H9 (cell line): ENCODE measurements around the gene STK32B. TPM values are rescaled to one million over a fixed set of nuclear protein-coding genes. Genes with fewer than 3 reads are reported as not detected.

Experiments used
- DNase-seq: peaks from one replicate; pipeline ENCODE4 v3.0.0-alpha.2; 2017
- H2AFZ ChIP-seq: one replicate; pipeline ENCODE4 v1.6.1; 2013; ENCODE audit warnings: mild to moderate bottlenecking, low read length, control low read depth, moderate library complexity
- H2AK5ac ChIP-seq: 2 replicates; pipeline ENCODE4 v1.6.1; 2013; ENCODE audit warnings: low read length, control low read depth, mixed read lengths; ENCODE audit not compliant: insufficient read length
- H2BK120ac ChIP-seq: one replicate; pipeline ENCODE4 v1.6.1; 2013; ENCODE audit warnings: low read depth, mild to moderate bottlenecking, low read length, control low read depth, inconsistent platforms; ENCODE audit not compliant: poor library complexity, severe bottlenecking
- H2BK12ac ChIP-seq: 2 replicates; pipeline ENCODE4 v1.6.1; 2013; ENCODE audit warnings: low read length, control low read depth, mixed read lengths, low read depth; ENCODE audit not compliant: insufficient read length
- H2BK15ac ChIP-seq: 2 replicates; pipeline ENCODE4 v1.6.1; 2013; ENCODE audit warnings: low read depth, low read length, control low read depth
- H2BK20ac ChIP-seq: one replicate; pipeline ENCODE4 v1.6.1; 2013; ENCODE audit warnings: low read depth, mild to moderate bottlenecking, low read length, control low read depth, inconsistent platforms; ENCODE audit not compliant: poor library complexity, severe bottlenecking
- H2BK5ac ChIP-seq: 2 replicates; pipeline ENCODE4 v1.6.1; 2013; ENCODE audit warnings: low read length, control low read depth, mixed read lengths; ENCODE audit not compliant: insufficient read length
- H3K14ac ChIP-seq: 2 replicates; pipeline ENCODE4 v1.6.1; 2013; ENCODE audit warnings: low read length, control low read depth; ENCODE audit not compliant: insufficient read depth
- H3K18ac ChIP-seq: 2 replicates; pipeline ENCODE4 v1.6.1; 2013; ENCODE audit warnings: low read depth, mild to moderate bottlenecking, mixed read lengths, low read length, control low read depth; ENCODE audit not compliant: insufficient read length
- H3K23ac ChIP-seq: 2 replicates; pipeline ENCODE4 v1.6.1; 2013; ENCODE audit warnings: low read length, control low read depth, mixed read lengths, low read depth; ENCODE audit not compliant: insufficient read length
- H3K23me2 ChIP-seq: 2 replicates; pipeline ENCODE4 v1.6.1; 2013; ENCODE audit warnings: low read depth, mild to moderate bottlenecking, mixed read lengths, low read length, control low read depth; ENCODE audit not compliant: insufficient read length, poor library complexity, severe bottlenecking
- H3K27ac ChIP-seq: 2 replicates; pipeline ENCODE4 v1.5.1; 2013; ENCODE audit warnings: low read length, control low read depth, mixed read lengths, low read depth; ENCODE audit not compliant: insufficient read length
- H3K27me3 ChIP-seq: 2 replicates; pipeline ENCODE4 v1.6.1; 2013; ENCODE audit warnings: low read length, control low read depth, inconsistent platforms; ENCODE audit not compliant: insufficient read depth
- H3K4ac ChIP-seq: 2 replicates; pipeline ENCODE4 v1.6.1; 2013; ENCODE audit warnings: low read depth, mild to moderate bottlenecking, control low read depth, inconsistent platforms, low read length, moderate library complexity
- H3K4me1 ChIP-seq: 2 replicates; pipeline ENCODE4 v1.6.1; 2013; ENCODE audit warnings: low read length, control low read depth, inconsistent platforms; ENCODE audit not compliant: insufficient read depth
- H3K4me2 ChIP-seq: 2 replicates; pipeline ENCODE4 v1.6.1; 2013; ENCODE audit warnings: low read length, control low read depth, mixed read lengths; ENCODE audit not compliant: insufficient read length, insufficient read depth
- H3K56ac ChIP-seq: 2 replicates; pipeline ENCODE4 v1.6.1; 2013; ENCODE audit warnings: low read depth, mild to moderate bottlenecking, mixed read lengths, low read length, control low read depth; ENCODE audit not compliant: insufficient read length
- H3K79me1 ChIP-seq: 2 replicates; pipeline ENCODE4 v1.6.1; 2013; ENCODE audit warnings: low read depth, mild to moderate bottlenecking, moderate library complexity, low read length, control low read depth, inconsistent platforms; ENCODE audit not compliant: insufficient read depth, poor library complexity, severe bottlenecking
- H3K79me2 ChIP-seq: 2 replicates; pipeline ENCODE4 v1.6.1; 2013; ENCODE audit warnings: low read length, control low read depth, inconsistent platforms; ENCODE audit not compliant: insufficient read depth
- H3K9ac ChIP-seq: 2 replicates; pipeline ENCODE4 v1.6.1; 2013; ENCODE audit warnings: low read length, control low read depth, mixed read lengths; ENCODE audit not compliant: insufficient read length; ENCODE audit errors: extremely low read depth
- H3K9me3 ChIP-seq: one replicate; pipeline ENCODE4 v1.6.1; 2013; ENCODE audit warnings: low read depth, low read length, inconsistent platforms; ENCODE audit not compliant: control insufficient read depth
- H3T11ph ChIP-seq: one replicate; pipeline ENCODE4 v1.6.1; 2013; ENCODE audit warnings: mild to moderate bottlenecking, low read length, control low read depth, inconsistent platforms
- H4K20me1 ChIP-seq: one replicate; pipeline ENCODE4 v1.6.1; 2013; ENCODE audit not compliant: control insufficient read depth, insufficient read length, insufficient read depth
- H4K5ac ChIP-seq: 2 replicates; pipeline ENCODE4 v1.6.1; 2013; ENCODE audit warnings: low read depth, mild to moderate bottlenecking, mixed read lengths, low read length, control low read depth; ENCODE audit not compliant: insufficient read length
- H4K8ac ChIP-seq: replicated peaks from 2 replicates; pipeline ENCODE4 v1.6.1; 2013; ENCODE audit warnings: low read length, control low read depth, mixed read lengths, low read depth; ENCODE audit not compliant: insufficient read length
- H4K91ac ChIP-seq: 2 replicates; pipeline ENCODE4 v1.6.1; 2013; ENCODE audit warnings: low read depth, mild to moderate bottlenecking, moderate library complexity, mixed read lengths, low read length, control low read depth; ENCODE audit not compliant: insufficient read length
- H3K27ac Mint-ChIP-seq, 3 experiments: 2 replicates in 2 of 3; 3 replicates in 1 of 3; pipeline ENCODE4 v1.8.0; 2020 to 2021; ENCODE audit warnings: mixed read lengths in 3 of 3, mild to moderate bottlenecking in 1 of 3, moderate library complexity in 1 of 3
- H3K27me3 Mint-ChIP-seq: 2 replicates; pipeline ENCODE4 v1.8.0; 2021; ENCODE audit warnings: low read depth, mild to moderate bottlenecking, moderate library complexity, mixed read lengths
- H3K36me3 Mint-ChIP-seq, 3 experiments: 2 replicates in 2 of 3; 3 replicates in 1 of 3; pipeline ENCODE4 v1.8.0; 2020 to 2021; ENCODE audit warnings: low read depth in 3 of 3, mixed read lengths in 3 of 3; ENCODE audit not compliant: insufficient read depth in 1 of 3
- H3K4me1 Mint-ChIP-seq, 2 experiments: 2 replicates each; pipeline ENCODE4 v1.8.0; 2020; ENCODE audit warnings: mixed read lengths in 2 of 2
- H3K4me3 Mint-ChIP-seq, 2 experiments: 2 replicates in 1 of 2; 3 replicates in 1 of 2; pipeline ENCODE4 v1.8.0; 2020 to 2021; ENCODE audit warnings: mild to moderate bottlenecking in 2 of 2, mixed read lengths in 2 of 2, moderate library complexity in 1 of 2
- H3K9me3 Mint-ChIP-seq, 2 experiments: 2 replicates in 1 of 2; 3 replicates in 1 of 2; pipeline ENCODE4 v1.8.0; 2020; ENCODE audit warnings: mild to moderate bottlenecking in 2 of 2, mixed read lengths in 2 of 2, moderate library complexity in 1 of 2
- WGBS: extraction: QIAGEN DNeasy Blood & Tissue Kit; methylation state at CpG from one replicate; pipeline ENCODE4 v1.1.7; 2013; ENCODE audit warnings: missing lambda C conversion rate, low lambda C conversion rate, mixed read lengths; ENCODE audit not compliant: insufficient read length; ENCODE audit errors: extremely low coverage; 5-methylcytosine and 5-hydroxymethylcytosine counted together
- total RNA-seq: library from RNA; stranded (reverse); gene quantifications from 2 replicates; pipeline ENCODE4 v1.2.1, GENCODE V29; 2021
- TF ChIP-seq, protein P1 (sequence below): fragments of 200-600 bp; sonication (generic); conservative IDR thresholded peaks from 3 replicates; pipeline ENCODE4 v1.8.0; 2021; ENCODE audit warnings: antibody characterized with exemption, mild to moderate bottlenecking

Gene STK32B
- total RNA-seq, 1 experiment from 2014 or later: 1.0 TPM

- H3K27me3 Mint-ChIP-seq: peaks cover 61% of the 10 kb centered on the region
- no peak overlapping the region for H3K4me3 Mint-ChIP-seq
- 0 out of 2 replicates have a peak, but pooled peaks cover 3% of the 10 kb centered on the region for H3K27me3 ChIP-seq
- H3K9ac ChIP-seq: no peak overlapping the region
- H2AK5ac ChIP-seq: no peak overlapping the region
- TF ChIP-seq, protein P1, sequence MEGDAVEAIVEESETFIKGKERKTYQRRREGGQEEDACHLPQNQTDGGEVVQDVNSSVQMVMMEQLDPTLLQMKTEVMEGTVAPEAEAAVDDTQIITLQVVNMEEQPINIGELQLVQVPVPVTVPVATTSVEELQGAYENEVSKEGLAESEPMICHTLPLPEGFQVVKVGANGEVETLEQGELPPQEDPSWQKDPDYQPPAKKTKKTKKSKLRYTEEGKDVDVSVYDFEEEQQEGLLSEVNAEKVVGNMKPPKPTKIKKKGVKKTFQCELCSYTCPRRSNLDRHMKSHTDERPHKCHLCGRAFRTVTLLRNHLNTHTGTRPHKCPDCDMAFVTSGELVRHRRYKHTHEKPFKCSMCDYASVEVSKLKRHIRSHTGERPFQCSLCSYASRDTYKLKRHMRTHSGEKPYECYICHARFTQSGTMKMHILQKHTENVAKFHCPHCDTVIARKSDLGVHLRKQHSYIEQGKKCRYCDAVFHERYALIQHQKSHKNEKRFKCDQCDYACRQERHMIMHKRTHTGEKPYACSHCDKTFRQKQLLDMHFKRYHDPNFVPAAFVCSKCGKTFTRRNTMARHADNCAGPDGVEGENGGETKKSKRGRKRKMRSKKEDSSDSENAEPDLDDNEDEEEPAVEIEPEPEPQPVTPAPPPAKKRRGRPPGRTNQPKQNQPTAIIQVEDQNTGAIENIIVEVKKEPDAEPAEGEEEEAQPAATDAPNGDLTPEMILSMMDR: no peak
- H3K4me1 ChIP-seq: no peaks in the 10 kb centered on the region
- H2BK120ac ChIP-seq: no peak overlapping the region
- no peaks in the 10 kb centered on the region for H3K36me3 Mint-ChIP-seq
- H3K79me1 ChIP-seq: no peaks in the 10 kb centered on the region
- H4K5ac ChIP-seq: no peak overlapping the region
- H3K56ac ChIP-seq: no peak overlapping the region
- no peak overlapping the region for H3K23ac ChIP-seq
- H3K23me2 ChIP-seq: no peaks in the 10 kb centered on the region
- H3K79me2 ChIP-seq: no peaks in the 10 kb centered on the region
- no peaks in the 10 kb centered on the region for H3K9me3 ChIP-seq
- no peak for DNase-seq
- no peak overlapping the region for H3K4me2 ChIP-seq
- H3K4me1 Mint-ChIP-seq: peaks cover 0 to 9% of the 10 kb centered on the region in 2 experiments; a peak in 2 of 4 replicates
- no peak overlapping the region for H3T11ph ChIP-seq
- H4K20me1 ChIP-seq: no peaks in the 10 kb centered on the region
- H3K14ac ChIP-seq: no peak overlapping the region
- no peak overlapping the region for H2BK5ac ChIP-seq
- H2BK15ac ChIP-seq: no peak overlapping the region
- no CpG with 5 or more reads among the region's 3 CpGs for WGBS
- H4K8ac ChIP-seq: no peak overlapping the region
- no peaks in the 10 kb centered on the region; a peak in 2 of 5 replicates for H3K9me3 Mint-ChIP-seq
- H4K91ac ChIP-seq: no peak overlapping the region
- no peak overlapping the region for H2AFZ ChIP-seq
- H2BK12ac ChIP-seq: no peak overlapping the region
- no peak overlapping the region for H2BK20ac ChIP-seq
- H3K18ac ChIP-seq: no peak overlapping the region
- H3K27ac ChIP-seq: no peak overlapping the region
- no peak overlapping the region for H3K27ac Mint-ChIP-seq
- H3K4ac ChIP-seq: no peak overlapping the region
These were observed 24.9 kb upstream of the STK32B start for GRCh38 chr4:5026371-5026770.
